Adrenal gland (tissue), 5 donors: ENCODE data around the gene TSSC4.

Experiments used
- POLR2A ChIP-seq, 2 donors: fragments of 450-650 bp; IDR thresholded peaks; one replicate each; pipeline ENCODE4 v1.6.1; 2017; ENCODE audit warnings: antibody characterized with exemption in 2 of 2, mild to moderate bottlenecking in 2 of 2, moderate library complexity in 1 of 2
- TF ChIP-seq, protein P1 (sequence below), 6 experiments: fragments of 450-650 bp in 4 of 6; fragments of 200-600 bp in 2 of 6; sonication (generic) in 1 of 6; IDR thresholded peaks; 1 replicate in 5 of 6; 2 replicates in 1 of 6; pipeline versions ENCODE4 v1.5.1 to v1.8.0; 2016 to 2021; ENCODE audit warnings: antibody characterized with exemption in 6 of 6, mild to moderate bottlenecking in 2 of 6, moderate library complexity in 1 of 6
- donor health status: DM: no; HTN: no; CAD: no.

DNA sequence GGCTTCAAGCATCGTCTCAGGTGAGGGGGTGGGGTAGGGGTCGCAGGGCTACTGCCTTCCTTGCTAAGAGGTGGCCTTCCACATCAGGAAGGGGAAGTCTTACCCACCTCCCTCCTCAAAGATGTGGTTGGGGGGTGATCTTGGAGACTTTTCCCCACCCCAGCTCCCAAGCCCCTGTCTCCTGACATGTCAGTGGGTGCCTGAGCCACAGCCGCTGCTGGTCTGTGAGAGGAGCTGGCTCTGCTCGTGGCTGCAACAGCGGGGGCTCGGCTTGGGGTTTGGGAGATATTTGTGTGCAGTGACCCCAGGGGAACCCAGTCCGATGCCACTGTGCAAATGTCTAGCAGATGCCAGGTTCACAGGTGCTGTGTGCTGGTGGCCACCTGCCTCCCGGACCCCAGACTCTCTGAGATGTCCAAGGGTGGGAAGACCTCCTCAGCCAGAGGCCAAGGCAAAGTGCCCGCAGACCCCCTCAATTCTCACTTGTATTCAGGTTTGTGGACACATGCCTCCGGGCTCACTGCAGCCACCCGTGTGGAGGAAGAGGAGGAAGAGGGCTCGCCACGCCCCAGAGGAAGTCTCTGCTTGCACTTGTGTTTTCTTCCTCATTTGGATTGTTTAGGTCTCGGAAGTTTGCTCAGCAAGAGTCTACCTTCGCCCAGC lies 46.2 kb downstream of the TSSC4 start:
- TF ChIP-seq, protein P1, sequence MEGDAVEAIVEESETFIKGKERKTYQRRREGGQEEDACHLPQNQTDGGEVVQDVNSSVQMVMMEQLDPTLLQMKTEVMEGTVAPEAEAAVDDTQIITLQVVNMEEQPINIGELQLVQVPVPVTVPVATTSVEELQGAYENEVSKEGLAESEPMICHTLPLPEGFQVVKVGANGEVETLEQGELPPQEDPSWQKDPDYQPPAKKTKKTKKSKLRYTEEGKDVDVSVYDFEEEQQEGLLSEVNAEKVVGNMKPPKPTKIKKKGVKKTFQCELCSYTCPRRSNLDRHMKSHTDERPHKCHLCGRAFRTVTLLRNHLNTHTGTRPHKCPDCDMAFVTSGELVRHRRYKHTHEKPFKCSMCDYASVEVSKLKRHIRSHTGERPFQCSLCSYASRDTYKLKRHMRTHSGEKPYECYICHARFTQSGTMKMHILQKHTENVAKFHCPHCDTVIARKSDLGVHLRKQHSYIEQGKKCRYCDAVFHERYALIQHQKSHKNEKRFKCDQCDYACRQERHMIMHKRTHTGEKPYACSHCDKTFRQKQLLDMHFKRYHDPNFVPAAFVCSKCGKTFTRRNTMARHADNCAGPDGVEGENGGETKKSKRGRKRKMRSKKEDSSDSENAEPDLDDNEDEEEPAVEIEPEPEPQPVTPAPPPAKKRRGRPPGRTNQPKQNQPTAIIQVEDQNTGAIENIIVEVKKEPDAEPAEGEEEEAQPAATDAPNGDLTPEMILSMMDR (IDR thresholded peaks at IDR 0.05): no peak
- no peak for TF ChIP-seq POLR2A (IDR thresholded peaks at IDR 0.05)
